HG03097 (cell line): ENCODE results near the gene GALNT10.

Experiments
- ATAC-seq: cut with Tn5 transposase; IDR thresholded peaks from one replicate; pipeline ENCODE4 v1.9.1; 2021; ENCODE audit not compliant: unreplicated experiment, low FRiP score

GALNT10 gene

DNA sequence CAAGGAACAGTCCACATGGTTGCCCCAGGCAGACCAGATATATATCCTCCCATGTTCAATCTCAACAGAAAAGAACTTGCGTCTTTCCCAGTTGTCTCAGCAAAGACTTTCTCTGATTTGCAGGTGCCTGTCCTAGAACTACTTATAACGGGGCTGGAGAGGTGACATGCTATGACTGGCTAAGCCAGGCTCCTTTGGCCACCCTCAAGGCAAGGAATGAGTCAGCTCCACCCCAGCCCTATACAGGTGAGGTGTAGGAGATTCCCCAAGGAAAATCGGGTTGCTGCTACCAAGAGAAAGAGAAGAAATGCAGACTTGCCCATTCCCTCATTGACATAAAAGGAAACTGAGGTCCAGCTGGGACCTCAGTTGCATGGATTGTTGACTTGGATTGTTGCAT is 127.4 kb downstream of the GALNT10 start:
- no peak for ATAC-seq

- ATAC-seq = no peak
Measured at GRCh38 chr5:154318691-154319090, 128.2 kb downstream of the GALNT10 start.

GRCh38 chr5:154319736-154320135 is 129.2 kb downstream of the GALNT10 start:
- ATAC-seq = no peak

DNA sequence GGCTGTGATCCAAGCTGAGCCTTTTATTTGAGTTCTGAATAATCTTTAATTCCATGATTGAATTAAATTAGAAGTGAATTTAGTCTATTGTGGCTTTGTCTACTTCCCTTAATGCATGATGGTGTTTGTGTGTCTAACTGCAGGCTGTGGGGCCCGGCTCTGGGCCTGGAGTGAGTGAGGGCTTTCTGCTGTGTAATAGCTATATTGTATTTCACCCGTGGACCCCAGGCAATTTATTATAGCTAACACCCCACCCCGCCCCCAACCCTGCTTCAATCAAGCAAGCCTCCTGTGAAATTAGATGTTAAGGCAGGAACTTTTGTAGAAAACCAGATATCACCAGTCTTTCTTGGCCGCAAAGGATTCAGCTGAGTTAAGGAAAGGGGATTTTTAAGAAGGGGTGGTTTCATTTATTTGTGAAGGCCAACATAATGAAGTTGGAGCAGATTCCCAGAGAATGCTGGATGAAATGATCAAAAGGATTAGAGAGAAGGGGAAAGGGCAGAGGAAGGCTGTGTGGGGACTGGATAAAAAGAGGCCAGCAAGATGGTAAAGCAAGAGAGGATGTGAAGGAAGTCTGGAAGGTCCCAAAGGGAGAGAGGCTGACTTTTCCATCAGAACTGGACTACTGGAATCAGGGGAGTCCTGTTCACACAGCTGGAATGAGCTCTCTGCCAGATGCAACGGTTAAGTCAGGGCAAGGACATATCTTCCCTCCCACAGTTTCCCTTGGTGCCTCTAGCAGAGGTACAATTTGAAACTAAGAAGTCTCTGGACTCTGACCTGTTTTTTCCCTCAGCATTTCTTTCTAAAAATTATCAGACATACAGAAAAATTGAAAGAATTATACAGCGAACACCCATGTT is 129.9 kb downstream of the GALNT10 start:
- no peak for ATAC-seq

GRCh38 chr5:154321546-154321945 is 131.0 kb downstream of the GALNT10 start:
- no peak for ATAC-seq

DNA sequence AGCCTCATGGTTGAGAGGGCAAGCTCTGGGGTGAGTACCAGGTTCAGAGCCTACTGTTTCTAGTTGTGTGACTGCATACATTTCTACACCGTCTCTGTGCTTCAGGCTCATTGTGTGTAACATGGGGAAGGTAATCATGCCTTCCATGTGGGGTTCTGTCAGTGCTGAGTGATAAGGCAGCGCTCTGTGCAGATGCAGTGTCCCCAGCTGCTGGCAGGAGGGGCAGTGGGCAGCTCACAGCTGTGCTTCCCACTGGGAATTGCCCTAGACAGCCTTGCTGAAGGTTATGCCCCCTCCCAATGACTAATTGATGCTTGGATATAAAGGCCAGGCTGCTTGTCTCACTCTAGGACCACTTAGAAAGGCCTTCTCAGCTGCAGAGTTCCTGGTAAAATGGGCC is 133.5 kb downstream of the GALNT10 start:
- no peak for ATAC-seq

DNA sequence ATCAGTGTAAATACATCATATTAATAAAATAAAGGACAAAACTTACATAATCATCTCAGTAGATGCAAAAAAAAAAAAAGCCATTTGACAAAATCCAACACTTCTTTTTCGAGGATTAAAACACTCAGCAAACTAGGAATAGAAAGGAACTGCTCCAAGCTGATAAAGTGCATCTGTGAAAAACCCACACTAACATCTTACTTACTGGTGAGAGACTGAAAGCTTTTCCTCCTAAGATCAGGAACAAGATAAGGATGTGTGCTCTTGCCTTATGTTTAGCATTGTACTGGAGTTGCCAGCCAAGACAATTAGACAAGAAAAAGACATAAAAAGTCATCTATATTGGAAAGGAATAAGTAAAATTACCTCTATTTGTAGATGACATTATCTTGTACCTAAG is 135.0 kb downstream of the GALNT10 start:
- no peak for ATAC-seq

DNA sequence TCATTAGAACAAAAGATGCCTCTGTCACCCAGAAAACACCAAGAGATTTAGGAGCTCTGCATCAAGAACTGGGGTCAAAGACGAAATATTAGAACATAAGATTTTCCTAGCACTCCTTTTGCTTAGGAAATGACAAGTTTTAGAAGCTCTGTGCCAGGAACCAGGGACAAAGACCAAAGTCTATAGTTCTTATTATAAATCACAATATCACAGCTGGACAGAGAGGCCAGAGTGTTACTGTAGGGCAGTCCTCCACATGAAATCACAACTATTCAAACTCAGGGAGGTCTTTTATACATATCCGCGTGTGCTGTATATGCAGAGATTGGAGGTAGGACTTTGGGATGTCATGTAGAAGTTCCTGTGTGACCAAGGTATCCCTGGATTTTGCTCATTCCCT is 138.5 kb downstream of the GALNT10 start:
- ATAC-seq = no peak

- no peak for ATAC-seq
Measured at GRCh38 chr5:154329519-154330040, 139.0 kb downstream of the GALNT10 start.

GRCh38 chr5:154330097-154330667 is 139.6 kb downstream of the GALNT10 start:
- ATAC-seq = no peak

- no peak for ATAC-seq
Measured at GRCh38 chr5:154331232-154331631, 140.7 kb downstream of the GALNT10 start.

DNA sequence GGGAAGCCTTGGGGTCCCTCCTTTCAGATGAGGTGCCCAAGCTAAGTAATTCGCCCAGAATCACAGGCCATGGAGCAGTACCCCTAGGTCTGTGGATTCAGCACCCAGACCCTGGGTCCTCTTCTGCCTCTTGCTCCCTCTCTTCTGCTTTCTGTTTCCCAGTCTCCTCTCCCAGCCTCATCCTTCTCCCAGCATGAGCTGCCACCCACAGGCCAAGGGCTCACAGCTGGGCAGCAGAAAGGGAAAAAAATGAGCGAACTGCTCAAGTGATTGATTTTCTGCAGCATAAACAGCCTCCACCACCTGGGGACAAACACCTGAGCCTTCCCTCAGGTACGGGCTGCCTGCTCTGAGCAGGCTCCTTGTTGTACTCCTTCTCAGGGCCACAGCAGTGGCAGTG is 141.4 kb downstream of the GALNT10 start:
- ATAC-seq = no peak

- ATAC-seq = no peak
Measured at GRCh38 chr5:154332451-154332850, 141.9 kb downstream of the GALNT10 start.

DNA sequence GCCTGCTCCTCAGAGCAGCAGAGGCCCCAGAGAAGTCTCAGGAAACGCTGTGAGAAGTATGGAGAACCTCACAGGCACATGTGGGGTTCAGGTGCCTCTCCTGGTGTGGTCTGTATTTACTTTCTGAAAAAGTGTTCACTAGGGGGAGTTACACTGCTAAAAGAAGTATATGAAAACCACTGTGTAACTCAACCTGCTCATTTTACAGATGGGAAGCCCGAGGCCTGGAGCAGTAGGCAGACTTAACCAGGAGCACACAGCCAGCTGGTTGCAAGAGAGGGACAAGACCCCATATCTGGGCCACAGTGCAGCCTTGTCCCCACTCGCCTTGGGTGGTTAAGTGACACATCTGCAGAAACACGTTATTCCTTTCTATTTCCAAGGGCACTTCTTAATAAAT is 142.5 kb downstream of the GALNT10 start:
- no peak for ATAC-seq

- no peak for ATAC-seq
Measured at GRCh38 chr5:154334406-154335064, 144.0 kb downstream of the GALNT10 start.

DNA sequence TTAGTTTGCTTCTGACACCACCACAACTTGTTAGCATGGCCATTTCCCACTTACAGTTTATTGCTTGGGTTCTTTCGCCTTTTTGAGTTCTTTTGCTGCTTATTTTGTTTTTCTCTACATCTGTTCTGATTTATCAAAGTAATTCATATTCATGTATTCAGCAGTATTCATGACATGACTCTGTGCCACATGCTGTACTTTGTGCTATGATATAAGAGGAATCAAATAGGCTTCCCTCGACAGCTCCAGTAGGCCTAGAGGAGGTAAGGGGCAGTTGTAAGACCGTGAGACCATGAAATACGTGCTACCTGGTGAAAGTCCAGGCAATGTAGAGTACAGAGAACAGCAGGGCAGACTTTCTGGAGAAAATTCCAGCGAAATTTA is 144.5 kb downstream of the GALNT10 start:
- ATAC-seq = no peak

DNA sequence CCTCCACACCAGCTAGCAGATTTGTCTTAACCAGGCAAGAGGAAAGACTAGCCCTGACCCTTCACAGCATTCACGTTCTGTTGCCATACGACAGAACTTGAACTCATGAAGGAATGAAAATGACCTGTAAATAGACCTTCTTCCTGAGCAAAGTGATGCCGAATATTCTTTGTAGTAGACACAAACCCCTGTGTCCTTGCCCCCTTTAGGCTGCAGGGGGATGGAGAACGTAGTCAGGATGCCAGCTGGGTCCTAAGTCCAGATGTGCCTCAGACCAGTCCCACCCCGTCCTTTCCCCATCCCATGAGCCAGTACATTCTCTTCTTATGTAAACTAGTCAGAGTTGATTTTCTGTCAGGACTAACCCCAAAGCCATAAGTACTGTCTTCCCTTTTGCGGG is 151.1 kb downstream of the GALNT10 start:
- ATAC-seq = no peak

DNA sequence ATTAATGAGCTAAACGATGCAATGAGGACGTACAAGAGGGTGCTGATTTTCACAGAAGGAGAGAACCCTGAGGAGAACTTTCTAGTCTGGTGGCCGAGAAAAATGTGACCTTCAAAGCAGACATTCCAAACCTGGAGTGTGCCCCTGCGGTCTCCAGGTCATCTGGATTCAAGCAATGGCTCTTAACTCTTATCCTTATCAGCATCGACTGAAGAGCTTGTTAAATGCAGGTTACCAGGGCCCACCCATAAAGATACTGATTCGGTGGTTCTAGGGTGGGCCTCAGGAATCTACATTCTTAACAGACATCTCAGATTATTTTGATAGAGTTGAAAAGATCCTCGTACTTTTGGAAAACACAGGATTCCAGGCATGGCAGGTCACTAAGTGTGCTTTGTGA is 151.7 kb downstream of the GALNT10 start:
- ATAC-seq = no peak

GRCh38 chr5:154342963-154343362 is 152.4 kb downstream of the GALNT10 start:
- ATAC-seq = no peak

- ATAC-seq = no peak
Measured at GRCh38 chr5:154344461-154344860, 153.9 kb downstream of the GALNT10 start.

DNA sequence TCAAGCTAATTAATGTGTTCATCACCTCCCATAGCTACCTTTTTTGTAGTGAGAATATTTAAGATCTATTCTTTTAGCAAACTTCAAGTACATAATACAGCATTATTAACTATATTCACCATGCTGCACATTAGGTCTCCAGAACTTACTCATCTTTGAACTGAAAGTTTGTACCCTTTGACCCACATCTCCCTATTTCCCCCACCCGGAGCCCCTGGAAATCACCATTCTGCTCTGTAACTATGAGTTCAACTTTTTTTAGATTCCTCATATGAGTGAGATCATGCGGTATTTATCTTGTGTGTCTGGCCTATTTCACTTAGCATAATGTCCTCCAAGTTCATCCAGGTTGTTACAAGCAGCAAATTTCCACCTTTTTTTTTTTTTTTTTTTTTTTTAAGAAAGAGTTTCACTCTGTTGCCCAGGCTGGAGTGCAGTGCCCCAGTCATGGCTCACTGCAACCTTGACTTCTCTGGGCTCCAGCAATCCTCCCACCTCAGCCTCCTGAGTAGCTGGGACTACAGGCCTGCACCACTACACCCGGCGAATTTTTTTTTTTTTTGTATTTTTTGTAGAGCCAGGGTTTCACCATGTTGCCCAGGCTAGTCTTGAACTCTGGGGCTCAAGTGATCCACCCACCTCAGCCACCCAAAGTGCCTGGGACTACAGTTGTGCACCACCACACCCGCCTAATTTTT is 154.9 kb downstream of the GALNT10 start:
- ATAC-seq = peak; percentile 61
